Activated CD4-positive, alpha-beta T cell treated with anti-CD3 and anti-CD28 coated beads for 1 hour (primary cell): ENCODE results near the gene IGF1R.

Experiments
- DNase-seq: peaks from one replicate; pipeline ENCODE4 v3.0.0-alpha.2; 2020

IGF1R gene

DNA sequence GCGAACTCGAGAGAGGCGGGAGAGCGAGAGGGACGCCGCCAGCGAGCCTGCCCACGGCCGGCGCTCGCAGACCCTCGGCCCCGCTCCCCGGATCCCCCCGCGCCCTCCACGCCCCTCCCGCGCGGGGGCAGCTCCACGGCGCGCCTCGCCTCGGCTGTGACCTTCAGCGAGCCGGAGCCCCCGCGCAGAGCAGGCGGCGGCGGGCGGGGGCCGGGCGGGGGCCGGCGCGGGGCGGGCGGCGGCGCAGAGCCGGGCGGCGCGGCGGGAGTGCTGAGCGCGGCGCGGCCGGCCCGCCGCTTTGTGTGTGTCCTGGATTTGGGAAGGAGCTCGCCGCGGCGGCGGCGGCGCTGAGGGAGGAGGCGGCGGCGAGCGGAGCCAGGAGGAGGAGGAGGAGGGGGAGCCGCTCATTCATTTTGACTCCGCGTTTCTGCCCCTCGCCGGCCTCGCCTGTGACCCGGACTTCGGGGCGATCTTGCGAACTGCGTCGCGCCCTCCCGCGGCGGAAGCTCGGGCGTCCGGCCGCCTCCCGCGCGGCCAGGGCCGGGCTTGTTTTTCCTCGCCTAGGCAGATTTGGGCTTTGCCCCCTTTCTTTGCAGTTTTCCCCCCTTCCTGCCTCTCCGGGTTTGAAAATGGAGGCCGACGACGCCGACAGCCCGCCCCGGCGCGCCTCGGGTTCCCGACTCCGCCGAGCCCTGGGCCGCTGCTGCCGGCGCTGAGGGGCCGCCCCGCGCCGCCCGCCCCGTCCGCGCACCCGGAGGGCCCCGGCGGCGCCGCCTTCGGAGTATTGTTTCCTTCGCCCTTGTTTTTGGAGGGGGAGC, 524 bp downstream of the IGF1R start:
- peak; percentile 19 for DNase-seq

DNA sequence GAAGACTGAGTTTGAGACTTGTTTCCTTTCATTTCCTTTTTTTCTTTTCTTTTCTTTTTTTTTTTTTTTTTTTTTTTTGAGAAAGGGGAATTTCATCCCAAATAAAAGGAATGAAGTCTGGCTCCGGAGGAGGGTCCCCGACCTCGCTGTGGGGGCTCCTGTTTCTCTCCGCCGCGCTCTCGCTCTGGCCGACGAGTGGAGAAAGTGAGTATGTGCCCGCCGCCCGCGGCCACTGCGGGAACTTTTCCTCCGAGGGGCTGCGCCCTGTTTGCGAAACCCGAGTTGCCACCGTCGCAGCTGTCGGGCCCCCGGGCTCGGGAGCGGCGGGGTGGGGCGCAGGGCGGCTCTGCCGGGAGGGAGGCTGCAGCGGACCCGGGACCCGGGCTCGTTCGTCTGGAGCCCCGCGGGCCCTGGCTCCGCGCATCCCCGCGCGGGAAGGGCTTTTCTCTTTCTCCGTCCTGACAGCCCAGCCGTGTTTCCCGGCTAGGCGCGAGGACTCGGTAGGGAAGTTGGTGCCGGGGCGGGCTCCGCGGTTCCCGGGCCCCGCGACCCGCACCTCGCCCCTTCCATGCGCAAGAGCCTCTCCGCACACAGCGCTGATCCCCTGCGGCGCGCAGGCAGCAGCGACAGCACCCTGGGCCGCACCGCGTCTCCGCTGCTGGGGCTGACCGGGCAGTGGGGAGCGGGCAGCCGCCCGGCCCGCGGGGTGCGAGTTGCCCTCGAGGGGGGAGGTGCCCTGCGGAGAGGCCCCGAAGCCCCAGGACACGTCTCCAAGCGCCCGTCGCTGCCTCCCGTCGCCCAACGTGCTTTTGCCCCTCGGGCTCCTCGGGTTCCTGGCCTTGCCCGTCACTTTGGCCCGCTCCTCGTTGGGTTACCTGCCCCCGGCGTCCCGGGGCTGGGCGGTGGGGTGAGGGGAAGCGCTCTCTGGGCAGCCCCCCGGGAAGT, 1.4 kb downstream of the IGF1R start:
- DNase-seq = peak; percentile 48

DNA sequence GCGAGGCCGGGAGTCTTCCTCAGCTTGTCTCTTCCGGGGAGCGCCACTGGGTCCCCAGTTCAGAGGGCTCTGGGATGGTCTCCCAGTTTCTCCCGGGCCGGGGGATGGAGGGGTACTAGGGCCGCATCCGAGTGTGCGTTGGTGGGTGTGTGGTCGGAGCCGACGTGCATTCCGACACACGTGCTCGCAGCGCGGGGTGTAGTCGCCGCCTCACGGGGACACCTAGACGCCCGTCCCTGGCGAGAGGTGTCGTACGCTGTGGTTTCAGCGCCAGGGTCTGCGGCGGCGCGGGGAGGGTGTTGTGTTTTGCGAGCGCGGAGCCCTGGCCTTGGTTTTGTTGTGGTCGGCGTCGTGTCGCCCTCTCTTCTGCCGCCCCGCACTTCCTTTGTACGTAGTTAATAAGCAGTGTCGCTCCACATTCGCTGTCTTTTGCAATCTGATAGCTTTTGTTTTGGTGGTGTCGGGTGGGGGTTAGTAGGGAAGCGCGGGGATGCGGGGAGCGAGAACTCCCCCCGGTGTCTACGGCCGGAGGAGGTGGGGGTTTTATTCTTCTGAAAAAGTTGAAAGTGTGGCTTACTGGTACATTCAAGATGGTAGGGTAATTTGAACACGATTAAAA, 2.2 kb downstream of the IGF1R start:
- DNase-seq = peak; percentile 31

DNA sequence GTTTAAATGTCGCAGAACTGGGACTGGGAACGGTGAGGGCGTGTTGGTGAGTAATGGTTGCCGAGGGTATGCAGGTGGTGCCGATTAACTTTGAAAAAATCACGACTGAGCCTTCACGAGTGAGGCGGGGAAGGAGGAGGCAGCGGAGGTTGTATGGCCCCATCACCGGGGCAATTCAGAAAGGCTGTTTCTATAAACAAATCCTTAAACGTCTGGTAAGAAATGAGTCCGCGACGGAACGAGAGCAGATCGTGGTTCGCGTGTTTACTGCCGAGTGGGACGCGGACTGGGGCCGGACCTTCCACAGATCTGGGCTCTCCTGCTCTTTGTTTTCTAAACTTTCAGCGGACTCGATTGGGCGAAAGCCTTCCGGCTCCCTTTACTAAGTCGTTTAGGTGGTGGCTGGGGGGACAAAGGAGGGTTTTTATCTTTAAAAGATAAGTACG, 2.7 kb downstream of the IGF1R start:
- peak; percentile 31 for DNase-seq

DNA sequence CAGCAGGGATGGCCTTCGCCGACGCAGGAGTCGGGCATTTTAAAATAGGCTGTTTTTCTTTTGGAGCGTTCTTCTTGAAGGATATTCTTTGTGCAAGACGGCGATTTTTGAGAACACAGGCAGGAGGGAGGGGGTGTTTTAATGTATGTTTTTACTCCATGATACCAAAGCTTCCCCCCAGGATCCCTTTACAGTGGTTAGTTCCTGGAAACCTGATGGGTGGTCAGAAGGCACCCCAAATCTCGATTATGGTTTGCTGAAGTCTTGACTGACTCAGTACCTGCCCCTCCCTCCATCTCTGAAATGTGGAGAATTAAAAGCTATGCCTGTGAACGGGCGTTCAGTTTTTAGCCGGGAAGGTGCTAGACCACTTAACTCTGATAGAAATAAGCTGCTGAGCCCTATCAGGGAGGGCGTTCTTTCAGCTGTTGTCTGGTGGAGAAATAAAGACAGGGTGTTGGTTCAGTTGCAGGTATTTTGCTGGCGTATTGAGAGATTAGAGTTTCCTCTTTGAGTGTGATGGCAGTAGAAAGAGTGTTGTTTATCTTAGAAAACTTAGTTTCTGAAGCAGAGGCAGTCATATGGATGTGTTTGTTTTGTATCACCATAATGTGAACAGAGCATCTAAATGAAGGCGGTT, 3.4 kb downstream of the IGF1R start:
- DNase-seq = no peak

DNA sequence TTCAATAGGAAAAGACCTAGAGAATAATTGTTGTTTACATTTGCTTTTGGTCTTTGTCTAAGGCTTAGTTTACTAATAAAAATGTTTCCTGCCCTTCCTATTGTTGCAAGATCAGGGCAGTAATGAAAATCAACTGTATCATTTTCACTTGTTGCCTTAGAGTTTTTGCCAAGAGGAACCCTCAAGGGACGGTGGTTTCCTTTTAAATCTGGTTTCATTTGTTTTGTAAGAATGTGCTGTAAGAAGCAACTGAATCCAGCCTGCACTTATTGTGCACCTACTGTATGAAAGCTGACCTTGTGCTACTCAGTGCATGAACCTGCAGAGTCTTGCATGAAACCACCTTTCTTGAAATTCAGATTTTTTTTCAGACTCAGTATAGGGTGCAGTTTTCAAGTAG, 5.3 kb downstream of the IGF1R start:
- DNase-seq = no peak

DNA sequence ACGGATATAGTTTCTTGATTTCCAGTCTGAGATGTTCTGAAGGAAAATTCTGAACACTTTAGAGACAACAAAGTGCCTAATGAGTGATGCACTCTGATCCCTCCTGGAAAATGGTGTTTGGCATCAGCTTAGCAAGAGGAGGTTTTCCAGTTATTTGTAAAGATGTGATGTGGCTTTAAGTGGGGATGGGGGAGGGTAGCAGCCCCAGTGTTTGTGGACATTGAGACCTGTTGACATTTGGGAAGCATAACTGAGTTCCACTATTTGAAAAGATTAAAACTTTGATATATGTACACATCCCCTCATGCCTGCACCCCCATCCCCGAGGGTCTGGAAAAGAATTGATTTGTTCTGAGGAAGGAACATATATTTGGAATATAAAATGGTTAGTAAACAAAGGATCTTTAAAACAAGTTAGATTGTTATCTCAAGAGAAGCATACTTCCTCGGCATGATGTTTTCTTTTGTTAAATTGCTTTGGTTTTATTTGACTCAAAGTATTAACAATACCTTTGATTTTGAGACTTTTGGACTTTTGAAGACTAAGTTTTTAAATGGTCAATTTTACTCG, 6.5 kb downstream of the IGF1R start:
- no peak for DNase-seq

DNA sequence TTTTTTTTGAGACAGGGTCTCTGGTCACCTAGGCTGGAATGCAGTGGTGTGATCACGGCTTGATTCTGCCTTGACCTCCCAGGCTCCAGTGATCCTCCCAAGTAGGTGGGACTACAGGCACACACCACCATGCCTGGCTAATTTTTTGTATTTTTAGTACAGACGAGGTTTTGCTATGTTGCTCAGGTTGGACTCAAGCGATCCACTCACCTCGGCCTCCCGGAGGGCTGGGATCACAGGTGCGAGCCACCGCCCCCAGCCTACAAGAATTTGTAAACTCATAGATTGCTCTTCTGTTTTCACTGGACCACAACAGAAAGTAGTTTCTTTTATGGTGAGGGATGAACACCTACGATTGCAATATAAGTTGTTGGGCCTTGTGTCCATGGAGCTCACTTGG, 7.4 kb downstream of the IGF1R start:
- no peak for DNase-seq

DNA sequence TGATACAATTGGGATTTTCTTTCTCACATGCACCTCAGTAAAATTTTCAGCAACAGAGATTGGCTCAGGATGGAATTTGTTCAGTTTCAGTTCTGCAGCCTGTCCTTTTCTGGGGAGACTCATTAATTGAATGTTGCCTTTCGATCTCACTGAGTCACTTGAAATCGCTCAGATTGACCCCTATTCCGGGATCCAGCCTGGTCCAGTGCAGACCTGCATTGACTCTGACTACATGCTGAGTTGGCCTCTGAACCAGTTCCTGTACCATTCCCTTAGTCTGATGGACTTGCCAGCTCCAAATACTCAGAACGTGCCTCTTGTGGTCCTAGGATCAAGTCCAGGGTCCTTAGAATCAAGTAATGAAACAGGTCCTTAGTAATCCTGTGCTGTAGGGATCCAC, 9.4 kb downstream of the IGF1R start:
- no peak for DNase-seq

DNA sequence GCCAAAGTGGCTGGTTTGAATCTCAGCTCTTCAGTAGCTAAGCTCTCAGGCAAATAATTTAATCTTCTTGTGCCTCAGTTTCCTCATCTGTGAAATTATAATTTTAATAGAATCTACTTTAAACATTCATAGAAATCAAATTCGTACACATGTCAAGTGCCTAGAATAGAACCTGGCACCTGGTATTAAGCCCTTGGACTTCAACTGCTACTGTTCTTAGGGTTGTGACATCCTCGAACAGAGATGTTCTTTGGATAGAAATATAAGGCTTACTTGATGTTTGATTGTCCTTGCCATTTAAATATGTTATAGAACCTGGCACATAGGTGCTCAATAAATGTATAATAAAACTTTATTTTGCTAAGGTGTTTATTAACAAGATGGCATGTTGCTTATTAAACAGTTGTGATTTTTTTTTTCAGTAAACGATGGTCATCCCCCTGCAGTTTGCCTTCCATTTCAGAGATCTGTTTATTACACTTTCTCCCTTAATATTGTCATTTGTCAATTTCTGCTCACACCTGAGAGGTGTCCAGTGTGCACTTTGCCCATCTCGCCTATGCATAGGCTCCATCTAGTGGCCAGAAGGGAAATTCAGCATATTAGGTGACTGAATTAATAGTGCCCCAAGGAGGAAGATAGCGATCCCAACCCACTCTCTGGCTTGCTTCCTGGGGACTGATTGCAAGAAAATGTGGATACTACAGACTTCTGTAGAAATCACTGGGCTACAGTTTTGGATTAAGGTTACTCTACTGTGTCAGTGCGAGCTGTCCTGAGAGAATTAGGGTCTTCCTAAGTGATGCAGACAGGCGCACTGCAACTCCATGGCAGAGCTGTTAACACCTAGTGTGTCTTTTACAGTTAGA, 10.7 kb downstream of the IGF1R start:
- no peak for DNase-seq

DNA sequence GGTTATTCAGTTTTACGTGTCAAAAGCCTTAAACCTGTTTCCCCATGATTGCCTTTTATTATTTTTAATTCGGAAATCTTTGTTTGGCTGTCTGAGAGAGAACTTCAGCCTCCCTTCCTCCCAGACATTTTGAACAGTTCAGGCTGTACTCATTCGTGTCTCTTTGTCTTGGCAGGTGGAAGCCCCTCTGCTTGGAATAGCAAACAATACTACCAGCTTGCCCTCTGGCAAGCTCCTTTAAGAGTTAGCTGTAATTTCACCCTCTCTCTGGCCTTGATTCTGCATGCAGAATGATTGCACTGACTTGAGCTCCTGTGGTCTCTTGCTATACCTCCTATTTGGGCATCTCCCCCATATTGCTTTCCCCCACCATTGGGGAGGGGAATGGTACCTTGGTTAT, 11.7 kb downstream of the IGF1R start:
- DNase-seq = no peak

DNA sequence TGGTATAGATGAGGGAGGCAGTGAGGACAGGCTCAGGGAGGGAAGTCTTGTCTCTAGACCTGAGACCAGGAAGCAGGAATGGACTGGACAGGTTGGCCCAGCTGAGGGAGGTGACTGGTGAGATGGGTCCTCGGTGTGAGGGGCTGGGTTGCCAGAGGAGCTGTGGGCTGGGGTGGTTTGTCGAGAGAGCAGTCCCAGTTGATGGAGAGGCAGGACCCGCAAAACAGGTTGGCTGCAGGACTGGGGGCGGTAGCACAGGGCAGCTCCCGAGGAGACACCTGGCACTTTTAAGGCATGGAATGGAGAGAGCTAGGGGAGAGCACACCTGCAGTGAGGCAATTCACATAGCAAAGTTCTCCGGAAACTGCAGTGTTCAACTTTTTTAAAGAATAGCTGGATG, 14.7 kb downstream of the IGF1R start:
- DNase-seq = no peak

DNA sequence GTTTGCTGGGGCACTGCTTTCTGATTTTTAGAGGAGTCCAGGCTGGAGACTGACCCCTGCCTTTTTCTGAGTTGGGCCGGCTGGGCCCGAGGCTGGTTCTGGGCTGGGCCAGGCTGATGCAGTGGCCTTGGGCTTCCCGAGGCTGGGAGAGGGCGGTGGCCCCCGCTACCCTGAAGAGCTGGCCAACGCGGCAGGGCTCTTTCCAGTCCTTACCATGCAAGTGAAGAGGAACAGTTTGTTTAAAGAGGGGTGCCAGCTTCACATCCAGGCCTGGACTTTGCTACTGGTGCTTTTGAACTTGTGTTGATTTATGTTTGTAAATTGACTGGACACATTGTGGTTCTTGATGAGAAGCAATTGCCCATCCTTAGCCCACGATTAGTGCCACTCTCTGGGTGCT, 15.3 kb downstream of the IGF1R start:
- DNase-seq = no peak

DNA sequence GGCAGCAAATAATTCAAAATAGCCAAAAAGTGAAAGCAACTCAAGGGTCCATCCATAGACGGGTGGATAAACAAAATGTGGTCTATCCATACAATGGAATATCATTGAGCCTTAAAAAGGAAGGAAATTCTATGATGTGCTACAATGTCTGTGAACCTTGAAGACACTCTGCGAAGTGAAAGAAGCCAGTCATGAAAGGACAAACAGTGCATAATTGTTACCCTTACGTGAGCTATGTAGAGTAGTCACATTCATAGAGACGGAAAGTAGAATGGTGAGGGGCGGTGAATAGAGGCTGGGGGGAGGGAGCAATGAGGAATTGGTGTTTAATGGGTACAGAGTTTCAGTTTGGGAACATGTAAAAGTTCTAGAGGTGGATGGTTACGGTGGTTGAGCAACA, 18.1 kb downstream of the IGF1R start:
- no peak for DNase-seq

DNA sequence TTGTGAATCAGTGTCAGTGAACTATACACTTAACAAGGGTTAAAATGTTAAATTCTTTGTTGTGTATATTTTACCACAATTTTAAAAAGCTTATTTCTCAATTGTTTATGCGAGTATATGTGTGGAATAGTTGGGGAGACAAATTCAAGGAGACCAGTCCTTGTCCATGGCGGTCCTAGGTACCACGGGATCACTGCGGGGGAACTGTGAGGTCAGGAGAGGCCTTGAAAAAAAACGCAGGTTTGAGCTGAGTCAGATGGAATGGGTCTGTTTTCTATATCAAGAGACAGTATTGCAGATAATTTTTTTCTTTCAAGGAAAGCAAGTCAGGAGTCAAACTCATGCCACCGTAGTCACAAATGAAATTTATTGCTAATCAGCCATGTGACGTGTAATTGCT, 18.5 kb downstream of the IGF1R start:
- no peak for DNase-seq

DNA sequence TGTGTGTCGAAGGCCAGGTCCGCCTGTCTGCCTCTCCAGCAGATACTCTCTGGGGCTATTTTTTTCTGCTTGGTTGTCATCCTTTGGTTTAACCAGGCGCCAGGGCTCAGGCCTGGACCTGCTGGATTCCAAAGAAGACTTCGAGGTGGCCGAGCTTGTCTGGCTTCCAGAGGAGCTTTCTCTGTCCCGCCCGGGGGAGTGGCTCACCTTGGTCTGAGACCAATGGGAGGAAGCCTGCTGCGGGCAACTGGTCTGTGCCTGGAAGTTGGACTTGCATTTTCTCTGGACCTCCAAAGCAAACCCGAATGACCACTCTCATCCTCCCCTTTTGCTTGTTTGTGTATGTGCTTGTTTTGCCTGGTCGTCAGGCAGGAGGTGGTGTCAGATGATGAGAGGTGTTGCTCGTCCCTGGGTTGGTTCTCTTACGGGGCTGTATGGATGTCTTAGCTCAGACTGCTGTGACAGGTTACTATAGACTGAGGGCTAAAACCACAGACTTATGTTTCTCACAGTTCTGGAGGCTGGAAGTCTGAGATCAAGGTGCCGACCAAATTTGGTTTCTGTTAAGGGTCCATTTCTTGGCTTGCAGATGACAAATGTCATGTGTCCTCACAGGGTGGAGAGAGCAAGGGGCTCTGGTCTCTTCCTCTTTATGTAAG, 19.3 kb downstream of the IGF1R start:
- no peak for DNase-seq

DNA sequence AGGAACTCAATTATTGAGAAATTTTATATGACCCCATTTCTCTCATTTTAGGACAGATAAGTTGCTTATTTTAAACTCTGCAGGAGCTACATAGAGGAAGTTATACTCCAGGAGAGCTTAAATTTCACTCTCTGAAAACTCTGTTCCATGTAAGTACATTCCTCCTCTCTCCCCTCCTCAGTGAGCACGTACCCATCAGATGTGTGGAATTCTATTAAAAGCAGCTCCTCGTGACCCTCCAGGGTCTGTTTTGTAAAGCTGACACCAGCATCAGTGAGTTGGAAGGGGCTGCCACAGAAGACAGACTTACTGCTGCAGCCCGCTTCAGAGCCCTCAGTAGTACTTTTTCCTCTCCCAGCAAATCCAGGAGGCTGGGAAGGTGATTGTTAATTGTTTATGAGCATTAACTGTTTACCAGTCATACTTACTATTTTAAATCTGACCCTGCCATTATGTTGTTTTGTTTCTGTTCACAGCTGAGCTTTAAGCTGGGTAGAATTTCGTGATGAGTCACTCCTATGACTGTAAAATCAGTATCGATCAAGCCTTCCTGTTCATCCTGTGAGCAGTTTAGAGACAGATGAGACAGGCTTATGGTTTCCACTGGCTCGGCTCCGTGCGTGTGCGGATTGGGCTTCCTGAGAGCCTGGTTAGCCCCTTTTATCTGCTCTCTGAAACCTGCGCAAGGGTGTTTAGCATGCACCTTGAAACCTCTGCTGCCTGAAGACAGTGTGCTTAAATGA, 20.4 kb downstream of the IGF1R start:
- peak; percentile 25 for DNase-seq

DNA sequence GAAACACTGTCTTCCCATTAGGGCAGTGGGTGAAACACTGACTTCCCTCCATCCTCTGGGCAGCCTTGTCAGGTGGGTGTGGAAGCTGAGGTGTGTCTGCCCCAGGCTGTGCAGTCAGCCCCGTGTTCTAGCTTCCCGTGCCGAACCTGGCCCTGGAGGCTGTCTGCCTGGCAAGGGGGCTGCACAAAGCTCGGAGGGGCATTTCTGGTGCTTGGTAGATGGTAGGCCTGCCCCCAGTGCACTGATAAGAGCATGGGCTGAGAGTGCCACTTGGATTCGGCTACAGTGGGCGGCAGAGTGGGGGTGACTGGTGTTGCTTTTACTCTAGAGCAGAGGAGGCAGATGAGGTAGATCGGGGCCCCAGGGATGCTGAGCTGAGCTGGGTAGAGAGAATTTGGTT, 21.3 kb downstream of the IGF1R start:
- DNase-seq = no peak

DNA sequence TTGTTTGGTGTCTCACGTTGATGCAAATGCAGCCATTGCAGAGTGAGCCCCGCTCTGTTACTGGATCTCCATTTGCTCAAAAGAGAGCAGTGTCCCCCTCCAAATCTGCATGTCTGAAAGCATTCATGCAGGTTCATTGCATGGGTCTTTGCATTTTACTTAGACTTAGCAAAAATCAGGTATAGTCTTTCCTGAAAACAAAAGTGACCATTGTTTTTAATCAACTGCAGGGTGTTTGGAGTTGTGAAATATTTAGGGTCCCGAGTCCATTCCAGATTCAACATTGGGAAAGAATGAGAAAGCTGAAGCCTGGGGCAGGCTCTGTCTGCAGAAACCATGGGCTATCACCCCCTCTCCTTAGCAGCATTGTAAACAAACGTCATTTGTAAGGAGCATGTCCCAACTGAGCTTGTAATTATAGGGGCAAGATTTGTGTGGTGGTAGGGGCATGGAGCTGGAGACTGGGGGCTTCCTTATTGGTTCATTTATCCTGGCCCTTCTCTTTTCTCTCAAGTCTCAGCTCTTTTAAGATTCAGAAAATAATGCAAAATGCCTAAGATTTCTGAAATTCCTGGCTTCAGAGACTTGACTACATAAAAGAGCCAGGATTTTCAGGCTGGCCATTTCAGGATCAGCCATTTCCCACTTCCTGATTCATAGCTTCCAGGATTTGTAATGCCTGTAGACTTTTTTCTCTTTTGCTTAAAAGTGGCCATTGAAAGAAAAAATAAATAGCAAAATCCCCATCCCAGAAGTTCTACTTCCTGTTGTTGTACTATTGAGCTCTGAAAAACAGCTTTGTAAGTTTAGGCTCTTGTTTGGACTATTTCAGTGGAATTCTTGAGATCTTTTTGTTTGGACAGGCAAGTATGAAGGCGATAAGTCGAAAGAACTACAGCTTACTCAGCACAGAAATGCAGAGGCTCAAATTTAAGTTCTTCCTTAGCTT, 23.0 kb downstream of the IGF1R start:
- no peak for DNase-seq
